ENCODE data around the gene AARS2. TPM values are rescaled to one million over a fixed set of nuclear protein-coding genes. Genes with fewer than 3 reads are reported as not detected.
A peak's percentile ranks its signal among the peaks of the same experiment; 100 is the strongest.

AARS2 gene
- total and polyA plus RNA-seq, 10 of the 15 experiments (the other 5 are each of a cell fraction or from before 2014, with no cell fraction given): 0.71 to 18.3 (median 12.7) TPM

- TF ChIP-seq ELK1 (IDR thresholded peaks at IDR 0.05; ENCODE audit: low read depth, low read length) (no peak), BACH1 (IDR thresholded peaks at IDR 0.05; ENCODE audit: borderline replicate concordance) (peak; percentile 20), IRF4 (IDR thresholded peaks at IDR 0.05; ENCODE audit: low read depth, low read length) (0 out of 2 replicates have a peak, but pooled peaks have one; percentile 27), ATF7 (IDR thresholded peaks at IDR 0.05; ENCODE audit: low read depth) (no peak), TCF12 (IDR thresholded peaks at IDR 0.05; ENCODE audit: low read depth, low read length) (peak; percentile 84), NFXL1 (IDR thresholded peaks at IDR 0.05; ENCODE audit: borderline replicate concordance) (no peak), ZZZ3 (IDR thresholded peaks at IDR 0.05; ENCODE audit: control insufficient read depth, insufficient read length, low read depth) (no peak), DPF2 (IDR thresholded peaks at IDR 0.05) (no peak), ZBTB11 (CRISPR knock-in tag; IDR thresholded peaks at IDR 0.05) (no peak), PAX5 (IDR thresholded peaks at IDR 0.05; ENCODE audit: borderline replicate concordance, low read depth, low read length) (peak; percentile 56; the same call in 1 of the 2 replicates), SP1 (IDR thresholded peaks at IDR 0.05; ENCODE audit: low read depth, low read length) (no peak), RB1 (IDR thresholded peaks at IDR 0.05; ENCODE audit: borderline replicate concordance) (0 out of 2 replicates have a peak, but pooled peaks have one; percentile 23), ATF3 (IDR thresholded peaks at IDR 0.05; ENCODE audit: borderline replicate concordance, extremely low read depth, low read depth, low read length) (no peak), NR2F1 (conservative IDR thresholded peaks at IDR 0.05) (no peak), RELA (IDR thresholded peaks at IDR 0.05; ENCODE audit: borderline replicate concordance, partially characterized antibody) (no peak), SUZ12 (IDR thresholded peaks at IDR 0.05; ENCODE audit: unreplicated experiment) (no peak), HDAC2 (IDR thresholded peaks at IDR 0.05) (no peak; the same call in 1 of the 2 replicates), SMAD1 (IDR thresholded peaks at IDR 0.05; ENCODE audit: low read depth, partially characterized antibody) (peak; percentile 32), NFYA (IDR thresholded peaks at IDR 0.05; ENCODE audit: borderline replicate concordance, low read depth, low read length) (no peak), BHLHE40 (IDR thresholded peaks at IDR 0.05; ENCODE audit: borderline replicate concordance in 1 of 2, low read depth in 2 of 2, low read length in 1 of 2) (peak; percentile 87 to 93), TAF1 (IDR thresholded peaks at IDR 0.05; ENCODE audit: borderline replicate concordance, low read depth, low read length) (no peak), GATAD2B (conservative IDR thresholded peaks at IDR 0.05; ENCODE audit: low read depth) (no peak; the same call in 1 of the 2 replicates), CHD1 (IDR thresholded peaks at IDR 0.05; ENCODE audit: low read depth, low read length) (peak; percentile 26; the same call in 1 of the 2 replicates), LARP7 (IDR thresholded peaks at IDR 0.05) (peak; percentile 41; the same call in 1 of the 2 replicates), PKNOX1 (IDR thresholded peaks at IDR 0.05) (peak; percentile 43), KDM1A (IDR thresholded peaks at IDR 0.05; ENCODE audit: borderline replicate concordance) (no peak)
These were observed 48.8 kb downstream of the AARS2 start (continued) for GRCh38 chr6:44264154-44265006.
